Mesenchymal stem cell (in vitro differentiated cells and primary cell): ENCODE results near the gene OR4D2.

ENCODE experiments used
- DNase-seq: peaks from one replicate; pipeline ENCODE4 v3.0.0-alpha.2; 2013
- H2AFZ ChIP-seq: one replicate; pipeline ENCODE4 v1.6.1; 2013; ENCODE audit warnings: low read depth, mild to moderate bottlenecking, control low read depth, inconsistent platforms, low read length, moderate library complexity
- H2AK5ac ChIP-seq: 2 replicates; pipeline ENCODE4 v1.6.1; 2013; ENCODE audit warnings: low read length, moderate library complexity, mild to moderate bottlenecking, inconsistent platforms; ENCODE audit not compliant: severe bottlenecking
- H2BK120ac ChIP-seq: one replicate; pipeline ENCODE4 v1.6.1; 2013; ENCODE audit warnings: low read depth, mild to moderate bottlenecking, inconsistent platforms, low read length, moderate library complexity
- H2BK12ac ChIP-seq, 2 experiments: one replicate each; pipeline ENCODE4 v1.6.1; 2013; ENCODE audit warnings: inconsistent platforms in 2 of 2, low read length in 2 of 2, mild to moderate bottlenecking in 2 of 2, moderate library complexity in 2 of 2, control low read depth in 1 of 2
- H2BK15ac ChIP-seq: one replicate; pipeline ENCODE4 v1.6.1; 2013; ENCODE audit warnings: mild to moderate bottlenecking, low read depth, inconsistent platforms; ENCODE audit not compliant: poor library complexity, severe bottlenecking
- H2BK5ac ChIP-seq: 2 replicates; pipeline ENCODE4 v1.6.1; 2013; ENCODE audit warnings: low read depth, mild to moderate bottlenecking, low read length, control low read depth, inconsistent platforms; ENCODE audit not compliant: poor library complexity, severe bottlenecking
- H3K14ac ChIP-seq, 2 experiments: one replicate each; pipeline ENCODE4 v1.6.1; 2013; ENCODE audit warnings: inconsistent platforms in 2 of 2, low read length in 2 of 2, control low read depth in 1 of 2, mild to moderate bottlenecking in 1 of 2, moderate library complexity in 1 of 2
- H3K18ac ChIP-seq, 2 experiments: one replicate each; pipeline ENCODE4 v1.6.1; 2013; ENCODE audit warnings: inconsistent platforms in 2 of 2, low read length in 2 of 2, control low read depth in 1 of 2, low read depth in 1 of 2, mild to moderate bottlenecking in 1 of 2
- H3K23ac ChIP-seq, 2 experiments: one replicate each; pipeline ENCODE4 v1.6.1; 2013; ENCODE audit warnings: inconsistent platforms in 2 of 2, low read length in 2 of 2, mild to moderate bottlenecking in 2 of 2, moderate library complexity in 2 of 2, control low read depth in 1 of 2
- H3K27ac ChIP-seq: 2 replicates; pipeline ENCODE4 v1.5.1; 2013; ENCODE audit warnings: mild to moderate bottlenecking, moderate library complexity, low read length, control low read depth, inconsistent platforms; ENCODE audit not compliant: poor library complexity, severe bottlenecking
- H3K27me3 ChIP-seq, 2 experiments: 2 replicates each; pipeline versions ENCODE4 v1.6.1 to v1.7.0; 2013; ENCODE audit warnings: low read length in 2 of 2, mild to moderate bottlenecking in 2 of 2, moderate library complexity in 2 of 2, control low read depth in 1 of 2, inconsistent platforms in 1 of 2; ENCODE audit not compliant: control insufficient read depth in 1 of 2, insufficient read depth in 1 of 2
- H3K36me3 ChIP-seq, 2 experiments: 2 replicates each; pipeline versions ENCODE4 v1.6.1 to v1.7.0; 2013; ENCODE audit warnings: low read length in 2 of 2, control low read depth in 1 of 2, inconsistent platforms in 1 of 2, low read depth in 1 of 2, mild to moderate bottlenecking in 1 of 2; ENCODE audit not compliant: insufficient read depth in 2 of 2, control insufficient read depth in 1 of 2
- H3K4ac ChIP-seq, 2 experiments: one replicate each; pipeline ENCODE4 v1.6.1; 2013; ENCODE audit warnings: inconsistent platforms in 2 of 2, low read length in 2 of 2, mild to moderate bottlenecking in 2 of 2, moderate library complexity in 2 of 2, control low read depth in 1 of 2, low read depth in 1 of 2
- H3K4me1 ChIP-seq: 2 replicates; pipeline ENCODE4 v1.6.1; 2013; ENCODE audit warnings: low read depth, low read length, control low read depth; ENCODE audit not compliant: control insufficient read depth, insufficient read depth
- H3K4me2 ChIP-seq: 2 replicates; pipeline ENCODE4 v1.6.1; 2013; ENCODE audit warnings: low read length, mild to moderate bottlenecking, inconsistent platforms; ENCODE audit not compliant: poor library complexity, severe bottlenecking
- H3K4me3 ChIP-seq, 2 experiments: 2 replicates each; pipeline versions ENCODE4 v1.5.1 to v1.7.0; 2013; ENCODE audit warnings: low read length in 2 of 2, mild to moderate bottlenecking in 2 of 2, control low read depth in 1 of 2, low read depth in 1 of 2; ENCODE audit not compliant: insufficient read depth in 1 of 2
- H3K79me1 ChIP-seq: replicated peaks from 2 replicates; pipeline ENCODE4 v1.6.1; 2013; ENCODE audit warnings: mild to moderate bottlenecking, control low read depth, low read length, inconsistent platforms; ENCODE audit not compliant: poor library complexity, severe bottlenecking
- H3K9ac ChIP-seq: 2 replicates; pipeline ENCODE4 v1.7.0; 2013; ENCODE audit warnings: mild to moderate bottlenecking, low read length, moderate library complexity
- H3K9me3 ChIP-seq: 2 replicates; pipeline ENCODE4 v1.7.0; 2013; ENCODE audit warnings: mild to moderate bottlenecking, low read length; ENCODE audit not compliant: control insufficient read depth
- H4K8ac ChIP-seq: one replicate; pipeline ENCODE4 v1.6.1; 2013; ENCODE audit warnings: inconsistent platforms, mild to moderate bottlenecking, low read length, moderate library complexity
- H4K91ac ChIP-seq: one replicate; pipeline ENCODE4 v1.6.1; 2013; ENCODE audit warnings: mild to moderate bottlenecking, low read length, inconsistent platforms
- WGBS: methylation state at CpG from one replicate; pipeline ENCODE4 v1.1.7; 2013; ENCODE audit warnings: mixed read lengths; 5-methylcytosine and 5-hydroxymethylcytosine counted together

The OR4D2 gene

GRCh38 chr17:58196610-58197009 lies 29.8 kb downstream of the OR4D2 start:
- Histone ChIP-seq H3K9me3 (no peaks in the 10 kb centered on the region), H2BK120ac (no peak overlapping the region), H3K4me1 (no peaks in the 10 kb centered on the region), H4K91ac (no peak overlapping the region), H3K18ac (no peak overlapping the region), H3K9ac (no peak overlapping the region), H3K4ac (no peak overlapping the region), H2BK15ac (no peak overlapping the region), H3K27ac (no peak overlapping the region), H3K4me2 (no peak overlapping the region), H3K79me1 (no peaks in the 10 kb centered on the region), H3K23ac (no peak overlapping the region), H3K27me3 (peaks cover 46 to 83% of the 10 kb centered on the region in 2 experiments), H3K36me3 (no peaks in the 10 kb centered on the region), H3K4me3 (no peak overlapping the region), H2BK5ac (no peak overlapping the region), H4K8ac (no peak overlapping the region), H2AFZ (no peak overlapping the region), H3K14ac (no peak overlapping the region), H2BK12ac (no peak overlapping the region), H2AK5ac (no peak overlapping the region)
- 93% methylated on average over 5 of the region's 7 CpGs for WGBS
- no peak for DNase-seq

GRCh38 chr17:58200024-58200633 lies 33.3 kb downstream of the OR4D2 start:
- peaks cover 0 to 6% of the 10 kb centered on the region in 2 experiments for H3K36me3 ChIP-seq
- peak; percentile 32 for DNase-seq
- no peaks in the 10 kb centered on the region for H3K79me1 ChIP-seq
- H4K8ac ChIP-seq, result no peak overlapping the region
- no peak overlapping the region for H2BK120ac ChIP-seq
- no peak overlapping the region for H2AK5ac ChIP-seq
- H2BK12ac ChIP-seq, result peak overlapping the region in 1 of 2 experiments; percentile 23
- 59% methylated on average over 14 of the region's 14 CpGs for WGBS
- no peak overlapping the region for H3K18ac ChIP-seq
- no peaks in the 10 kb centered on the region for H3K9me3 ChIP-seq
- no peak overlapping the region for H3K4ac ChIP-seq
- H3K4me2 ChIP-seq, result no peak overlapping the region
- H4K91ac ChIP-seq, result no peak overlapping the region
- H3K4me3 ChIP-seq, result peak overlapping the region in 1 of 2 experiments; percentile 2
- no peak overlapping the region for H3K23ac ChIP-seq
- no peak overlapping the region for H2BK15ac ChIP-seq
- no peak overlapping the region for H3K27ac ChIP-seq
- H3K9ac ChIP-seq, result no peak overlapping the region
- H2AFZ ChIP-seq, result no peak overlapping the region
- H2BK5ac ChIP-seq, result no peak overlapping the region
- H3K27me3 ChIP-seq, result peaks cover 36 to 50% of the 10 kb centered on the region in 2 experiments
- no peaks in the 10 kb centered on the region for H3K4me1 ChIP-seq
- no peak overlapping the region for H3K14ac ChIP-seq

- Histone ChIP-seq H3K4me1 (no peaks in the 10 kb centered on the region), H3K4me3 (no peak overlapping the region), H3K36me3 (peaks cover 14 to 21% of the 10 kb centered on the region in 2 experiments), H3K9ac (no peak overlapping the region), H2AFZ (no peak overlapping the region), H3K18ac (no peak overlapping the region), H2AK5ac (no peak overlapping the region), H3K14ac (no peak overlapping the region), H2BK120ac (no peak overlapping the region), H3K4ac (no peak overlapping the region), H4K91ac (no peak overlapping the region), H3K9me3 (no peaks in the 10 kb centered on the region), H3K23ac (no peak overlapping the region), H3K4me2 (no peak overlapping the region), H2BK5ac (no peak overlapping the region), H3K27ac (no peak overlapping the region), H3K27me3 (peaks cover 23 to 31% of the 10 kb centered on the region in 2 experiments), H3K79me1 (no peaks in the 10 kb centered on the region), H2BK15ac (no peak overlapping the region), H2BK12ac (no peak overlapping the region), H4K8ac (no peak overlapping the region)
- no peak for DNase-seq
- WGBS, result 87% methylated on average over 7 of the region's 7 CpGs
Measured at GRCh38 chr17:58202859-58203258, 36.1 kb downstream of the OR4D2 start.

- Histone ChIP-seq H3K23ac (no peak overlapping the region), H3K27ac (no peak overlapping the region), H3K4me1 (no peaks in the 10 kb centered on the region), H4K91ac (no peak overlapping the region), H3K4ac (no peak overlapping the region), H3K9me3 (no peaks in the 10 kb centered on the region), H4K8ac (peak overlapping the region; percentile 21), H2BK12ac (no peak overlapping the region), H2BK15ac (no peak overlapping the region), H2BK5ac (no peak overlapping the region), H2BK120ac (no peak overlapping the region), H3K27me3 (peaks cover 7 to 12% of the 10 kb centered on the region in 2 experiments), H3K18ac (no peak overlapping the region), H3K14ac (no peak overlapping the region), H3K79me1 (no peaks in the 10 kb centered on the region), H3K4me3 (no peak overlapping the region), H3K9ac (no peak overlapping the region), H2AK5ac (no peak overlapping the region), H3K36me3 (peaks cover 25 to 28% of the 10 kb centered on the region in 2 experiments), H3K4me2 (no peak overlapping the region), H2AFZ (no peak overlapping the region)
- DNase-seq, result no peak
- 92% methylated on average over 5 of the region's 5 CpGs for WGBS
Measured at GRCh38 chr17:58204796-58205195, 38.0 kb downstream of the OR4D2 start.
